Fibroblast of mammary gland (primary cell): ENCODE data around the gene STAM2.

ENCODE experiments used
- DNase-seq: peaks from one replicate; pipeline ENCODE4 v3.0.0-alpha.2; 2010; ENCODE audit warnings: low read depth
- H3K4me3 ChIP-seq: 2 replicates; pipeline ENCODE4 v1.5.1; 2011; ENCODE audit warnings: low read depth, mild to moderate bottlenecking, low read length, moderate library complexity; ENCODE audit not compliant: control insufficient read depth
- TF ChIP-seq, protein P1 (sequence below): conservative IDR thresholded peaks from 2 replicates; pipeline ENCODE4 v1.5.1; 2011; ENCODE audit warnings: low read depth, low read length, inconsistent platforms; ENCODE audit not compliant: control insufficient read depth, insufficient read depth

STAM2 gene

DNA sequence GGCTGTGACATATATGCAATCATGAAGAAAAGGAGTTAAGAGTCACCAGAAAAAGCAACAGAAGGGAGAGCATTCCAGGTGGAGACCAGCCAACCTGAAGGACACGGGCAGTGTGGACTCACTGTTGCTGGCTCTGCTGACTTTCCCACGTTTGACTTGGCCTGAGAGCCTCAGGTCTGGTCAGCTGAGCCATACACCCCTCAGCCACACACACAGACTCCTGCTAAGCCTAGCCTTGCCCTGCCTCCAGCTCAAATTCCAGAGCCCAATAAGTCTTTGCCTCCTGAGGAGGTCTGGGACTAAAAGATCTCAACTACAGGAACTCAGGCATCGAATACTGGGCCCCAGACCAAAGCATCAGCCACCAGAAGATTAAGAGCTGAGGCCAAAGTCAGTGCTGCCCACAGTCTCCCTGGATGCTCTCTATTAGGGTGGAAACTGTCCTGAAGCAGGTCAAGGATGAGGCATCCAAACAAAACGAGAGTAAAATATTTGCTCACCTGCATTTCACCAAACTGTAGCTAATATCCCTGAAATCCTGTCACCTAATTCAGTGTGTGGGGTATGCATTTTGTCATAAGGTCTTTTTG is 100.0 kb downstream of the STAM2 start:
- TF ChIP-seq, protein P1, sequence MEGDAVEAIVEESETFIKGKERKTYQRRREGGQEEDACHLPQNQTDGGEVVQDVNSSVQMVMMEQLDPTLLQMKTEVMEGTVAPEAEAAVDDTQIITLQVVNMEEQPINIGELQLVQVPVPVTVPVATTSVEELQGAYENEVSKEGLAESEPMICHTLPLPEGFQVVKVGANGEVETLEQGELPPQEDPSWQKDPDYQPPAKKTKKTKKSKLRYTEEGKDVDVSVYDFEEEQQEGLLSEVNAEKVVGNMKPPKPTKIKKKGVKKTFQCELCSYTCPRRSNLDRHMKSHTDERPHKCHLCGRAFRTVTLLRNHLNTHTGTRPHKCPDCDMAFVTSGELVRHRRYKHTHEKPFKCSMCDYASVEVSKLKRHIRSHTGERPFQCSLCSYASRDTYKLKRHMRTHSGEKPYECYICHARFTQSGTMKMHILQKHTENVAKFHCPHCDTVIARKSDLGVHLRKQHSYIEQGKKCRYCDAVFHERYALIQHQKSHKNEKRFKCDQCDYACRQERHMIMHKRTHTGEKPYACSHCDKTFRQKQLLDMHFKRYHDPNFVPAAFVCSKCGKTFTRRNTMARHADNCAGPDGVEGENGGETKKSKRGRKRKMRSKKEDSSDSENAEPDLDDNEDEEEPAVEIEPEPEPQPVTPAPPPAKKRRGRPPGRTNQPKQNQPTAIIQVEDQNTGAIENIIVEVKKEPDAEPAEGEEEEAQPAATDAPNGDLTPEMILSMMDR, result no peak
- no peak overlapping the region for H3K4me3 ChIP-seq
- no peak for DNase-seq

DNA sequence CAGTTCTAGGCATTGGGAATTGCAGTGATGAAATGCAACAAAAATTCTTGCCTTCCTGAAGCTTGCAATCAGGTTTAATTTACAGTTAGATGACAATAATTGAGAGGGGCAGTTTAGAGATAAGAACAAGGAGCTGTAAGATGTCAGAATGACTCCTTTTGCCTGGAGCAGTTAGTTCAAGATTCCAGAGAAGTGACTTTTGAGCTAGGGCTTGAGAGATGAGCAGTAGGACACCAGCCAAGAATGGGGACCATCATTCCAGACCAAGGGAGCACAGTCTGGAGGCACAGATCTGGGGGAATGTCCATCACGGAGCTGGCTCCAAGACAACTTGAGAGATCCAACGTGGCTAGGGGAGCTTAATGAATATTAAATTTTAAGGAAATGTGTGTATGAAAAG is 103.6 kb downstream of the STAM2 start:
- DNase-seq, result no peak
- TF ChIP-seq, protein P1, result no peak
- H3K4me3 ChIP-seq, result no peak overlapping the region

DNA sequence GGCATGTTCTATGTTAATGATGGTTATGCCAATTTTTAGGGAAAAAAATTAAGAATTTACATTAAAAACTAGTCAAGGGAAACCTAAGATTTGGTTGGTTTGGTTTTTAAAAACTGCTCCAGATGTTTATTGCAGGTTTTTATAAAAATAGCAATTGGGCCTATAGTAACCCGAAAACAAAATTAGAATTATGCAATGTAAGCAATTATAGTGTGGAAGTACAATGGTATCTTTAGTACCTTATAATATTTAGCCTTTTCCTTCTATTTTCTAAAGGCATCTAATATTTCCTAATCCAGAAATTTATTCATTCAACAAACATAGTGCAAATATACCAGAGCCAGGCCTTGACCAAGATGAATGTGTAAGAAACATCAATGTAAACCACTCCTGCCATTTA is 104.0 kb downstream of the STAM2 start:
- no peak for DNase-seq
- TF ChIP-seq, protein P1, result no peak

DNA sequence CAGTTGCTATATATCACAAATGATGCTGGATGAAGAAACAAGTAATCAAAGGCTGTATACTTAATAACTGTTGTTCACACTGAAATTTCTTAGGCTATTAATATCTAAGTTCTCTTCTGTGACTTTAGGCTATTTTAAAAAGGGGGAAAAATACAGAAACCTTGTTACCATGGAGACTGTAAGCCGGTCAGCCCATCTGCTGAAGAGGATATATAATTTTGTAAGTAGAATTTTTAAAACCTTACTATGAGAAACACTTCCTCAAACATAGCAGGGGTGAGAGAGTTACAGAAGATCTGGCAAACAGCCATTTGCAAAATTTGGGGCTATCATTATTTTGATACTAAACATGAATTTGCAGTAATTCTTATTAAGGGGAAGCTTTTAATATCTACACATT is 104.5 kb downstream of the STAM2 start:
- no peak overlapping the region for H3K4me3 ChIP-seq
- no peak for DNase-seq
- TF ChIP-seq, protein P1, result no peak

More for the DNA sequence above, 104.0 kb downstream of the STAM2 start:
- no peak overlapping the region for H3K4me3 ChIP-seq

DNA sequence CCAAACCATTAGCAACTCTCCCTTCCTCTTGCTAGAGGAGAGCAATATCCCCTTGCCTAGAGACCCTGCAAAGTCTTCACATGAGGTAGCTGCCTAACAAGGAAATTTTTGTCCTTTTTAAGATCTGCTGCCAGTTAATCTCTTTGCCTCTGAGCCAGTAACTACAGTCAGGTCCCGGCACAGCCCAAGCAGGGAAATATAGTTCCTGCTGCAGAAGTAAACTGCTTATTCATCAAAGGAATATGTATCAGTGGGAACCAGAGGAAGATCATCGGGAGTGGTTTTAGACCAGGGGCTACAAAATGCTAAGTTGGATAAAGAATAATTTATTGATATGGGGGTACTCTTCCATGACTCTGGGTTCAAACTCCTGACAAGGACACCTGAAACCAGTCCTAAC is 107.3 kb downstream of the STAM2 start:
- H3K4me3 ChIP-seq, result no peak overlapping the region
- DNase-seq, result no peak
- TF ChIP-seq, protein P1, result no peak

DNA sequence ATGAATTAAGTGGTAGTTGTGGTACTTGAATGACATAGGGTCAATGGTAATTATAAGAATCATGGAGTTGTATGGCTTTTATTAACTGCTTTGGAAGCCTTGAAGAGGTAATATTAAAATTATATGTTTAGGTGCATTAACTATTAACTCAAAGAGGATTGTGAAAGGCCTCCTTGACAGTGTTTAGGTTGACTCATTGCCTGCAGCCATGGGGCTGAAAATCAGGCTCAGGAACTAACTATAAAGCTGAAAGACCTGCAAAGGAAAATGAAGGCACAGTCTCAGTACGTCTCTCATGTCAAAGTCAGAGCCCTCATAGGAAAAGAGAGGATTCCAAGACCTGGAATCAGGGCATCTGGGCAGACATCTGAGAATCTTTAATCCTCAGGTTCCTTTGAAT is 107.7 kb downstream of the STAM2 start:
- H3K4me3 ChIP-seq, result no peak overlapping the region
- TF ChIP-seq, protein P1, result no peak
- DNase-seq, result peak; percentile 10
